ENCODE measurements around the gene TMEM156.
"Not testable (repeated sequence)": the region's sequence is repeated elsewhere in the genome, so short reads cannot be mapped to it uniquely, and the experiment has no call there.

TMEM156 gene

DNA sequence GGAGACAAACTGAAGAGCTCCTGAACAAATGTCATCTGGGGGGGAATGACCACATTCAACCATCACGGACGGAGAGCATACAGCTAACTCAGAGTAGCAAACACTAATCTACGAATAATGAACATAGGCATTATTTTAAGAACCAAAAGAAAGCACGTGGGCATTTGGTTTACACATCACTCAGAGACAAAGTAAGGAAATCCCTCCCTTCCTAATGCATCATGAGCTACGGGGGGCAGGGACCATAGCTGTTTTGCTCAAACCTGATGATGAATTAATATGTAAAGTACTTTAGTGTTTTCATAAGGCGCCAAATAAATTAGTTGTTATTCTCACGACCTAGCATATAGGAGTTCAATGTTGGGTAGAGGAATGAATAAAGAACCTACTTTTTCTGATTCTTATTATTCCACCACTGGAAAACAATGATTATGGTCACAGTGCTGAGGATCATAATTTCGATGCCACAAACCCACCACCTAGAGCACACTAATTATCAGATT, 11.7 kb upstream of the TMEM156 start:
- DNase-seq (ENCODE audit: low read depth, low spot score), result no peak

DNA sequence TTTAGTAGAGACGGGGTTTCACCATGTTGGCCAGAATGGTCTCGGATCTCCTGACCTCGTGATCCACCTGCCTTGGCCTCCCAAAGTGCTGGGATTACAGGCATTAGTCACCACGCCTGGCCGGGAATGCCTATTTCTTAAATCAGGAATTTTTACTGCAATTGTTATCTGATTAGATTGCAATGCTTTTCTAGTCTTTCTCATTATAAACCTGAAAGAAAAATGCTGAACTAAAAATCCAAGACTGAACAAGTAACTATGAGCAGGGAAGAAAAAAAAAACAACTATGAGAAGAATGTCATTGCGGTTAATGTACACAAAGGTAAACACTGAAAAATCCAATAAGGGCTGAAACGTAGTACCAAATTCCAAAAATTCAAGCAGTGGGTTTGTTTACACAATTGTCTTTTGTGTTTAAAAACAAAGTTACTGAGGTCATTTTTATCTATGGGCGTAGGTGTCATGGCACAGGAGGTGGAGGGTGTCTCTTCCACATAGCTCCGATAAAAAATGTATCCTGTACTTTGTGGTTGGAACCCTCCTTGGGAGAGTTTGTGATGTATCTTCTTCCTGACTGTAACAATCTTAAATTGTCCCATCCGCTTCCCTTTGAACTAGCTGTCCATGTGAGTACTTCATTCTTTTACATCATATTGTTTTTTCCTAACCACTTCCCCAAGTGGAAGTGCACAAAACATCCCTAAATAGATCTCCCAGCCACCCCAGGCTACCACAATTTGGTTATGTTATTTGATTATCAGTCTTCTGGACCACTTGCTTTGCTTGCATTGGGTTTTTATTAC, 11.1 kb upstream of the TMEM156 start:
- no peak for DNase-seq (ENCODE audit: low read depth, low spot score)

DNA sequence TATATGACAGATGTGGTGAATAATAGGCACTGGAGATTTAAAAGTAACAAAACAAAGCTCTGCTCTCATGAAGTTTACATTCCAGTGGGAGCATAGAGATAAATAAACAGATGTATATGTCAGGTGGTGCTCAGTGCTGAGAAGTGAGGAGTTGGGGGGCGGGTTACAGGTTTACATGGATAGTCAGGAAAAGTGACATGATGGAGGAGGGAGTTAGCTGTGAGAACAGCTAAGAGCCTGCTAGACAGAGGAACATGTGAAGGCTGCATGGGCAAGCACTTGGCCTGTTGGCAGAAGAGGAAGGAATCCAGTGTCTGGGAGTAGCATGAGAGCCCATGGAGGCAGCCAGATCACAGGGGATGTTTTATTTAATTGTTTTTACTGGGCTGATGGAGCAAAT, 10.2 kb upstream of the TMEM156 start:
- no peak for DNase-seq (ENCODE audit: low read depth, low spot score)

DNA sequence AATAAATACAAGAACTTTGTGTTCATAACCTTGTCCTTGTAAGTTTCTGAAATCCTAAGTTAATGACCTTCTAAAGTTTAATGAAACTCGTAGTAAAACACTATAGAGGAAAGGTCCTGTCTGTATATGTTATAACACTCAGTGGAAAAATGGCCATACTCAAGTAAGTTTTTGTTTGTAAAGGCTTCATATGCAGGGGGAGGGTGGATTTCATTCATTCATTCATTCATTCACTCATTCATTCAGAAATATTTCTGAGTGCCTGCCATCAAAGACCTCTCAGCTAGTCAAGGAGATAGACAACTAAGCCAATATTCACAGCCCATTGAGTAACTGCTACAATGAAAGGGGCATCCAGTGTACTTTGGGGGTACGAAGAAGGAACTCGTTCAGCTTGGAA, 6.9 kb upstream of the TMEM156 start:
- no peak for DNase-seq (ENCODE audit: low read depth, low spot score)

DNA sequence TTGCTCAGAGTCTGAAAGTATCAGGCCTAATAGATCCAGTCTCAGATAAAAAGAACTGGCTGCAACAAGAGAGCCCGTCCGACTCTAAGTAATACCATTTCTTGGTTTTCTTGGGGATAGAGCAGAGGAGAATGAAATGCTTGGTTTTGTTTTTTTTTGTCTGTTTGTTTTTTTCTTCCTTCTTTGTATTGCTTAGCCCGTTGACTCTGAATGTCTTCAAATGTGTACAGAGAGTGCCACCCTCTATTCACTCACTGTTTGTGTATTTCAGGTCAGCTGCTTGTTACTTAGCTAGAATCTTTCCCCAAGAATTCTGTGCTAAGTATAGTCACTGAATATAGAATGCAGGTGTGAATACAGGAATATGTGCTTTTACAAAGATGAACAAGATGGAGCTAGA, 5.7 kb upstream of the TMEM156 start:
- DNase-seq (ENCODE audit: low read depth, low spot score), result no peak

DNA sequence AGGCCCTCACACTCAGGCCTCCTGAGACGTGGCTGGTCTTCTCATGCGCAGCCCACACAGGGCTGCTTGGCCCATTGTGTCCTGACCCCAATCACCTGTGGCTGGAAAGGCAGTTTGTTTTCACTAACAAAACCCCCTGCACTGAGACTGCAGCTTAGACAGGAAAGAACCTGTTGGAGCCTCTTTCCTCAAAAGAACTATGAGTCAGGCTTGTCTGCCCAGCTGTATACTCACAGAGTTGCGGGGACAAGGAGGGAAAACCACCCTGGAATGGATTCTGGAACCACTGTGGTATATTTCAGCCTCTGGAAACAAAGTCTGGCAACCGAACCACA, 5.2 kb upstream of the TMEM156 start:
- DNase-seq (ENCODE audit: low read depth, low spot score), result no peak

DNA sequence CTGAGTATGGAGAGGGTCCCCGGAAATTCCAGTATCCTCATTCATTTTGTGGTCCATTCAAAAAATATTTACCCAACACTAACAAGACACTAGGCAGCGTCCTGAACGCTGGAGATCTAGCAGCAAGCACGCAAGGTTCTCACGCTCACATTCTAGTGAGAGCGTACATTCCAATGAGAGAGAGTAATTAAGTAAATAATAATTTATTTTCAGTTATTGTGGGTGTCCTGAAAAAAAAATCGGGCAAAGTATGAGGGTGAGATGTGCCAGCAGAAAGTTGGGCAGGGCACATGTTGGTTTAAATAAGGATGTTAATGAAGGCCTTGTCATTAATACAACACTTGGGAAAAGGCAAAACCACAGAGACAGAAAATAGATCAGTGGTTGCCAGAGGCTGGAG, 4.0 kb upstream of the TMEM156 start:
- no peak for DNase-seq (ENCODE audit: low read depth, low spot score)

DNA sequence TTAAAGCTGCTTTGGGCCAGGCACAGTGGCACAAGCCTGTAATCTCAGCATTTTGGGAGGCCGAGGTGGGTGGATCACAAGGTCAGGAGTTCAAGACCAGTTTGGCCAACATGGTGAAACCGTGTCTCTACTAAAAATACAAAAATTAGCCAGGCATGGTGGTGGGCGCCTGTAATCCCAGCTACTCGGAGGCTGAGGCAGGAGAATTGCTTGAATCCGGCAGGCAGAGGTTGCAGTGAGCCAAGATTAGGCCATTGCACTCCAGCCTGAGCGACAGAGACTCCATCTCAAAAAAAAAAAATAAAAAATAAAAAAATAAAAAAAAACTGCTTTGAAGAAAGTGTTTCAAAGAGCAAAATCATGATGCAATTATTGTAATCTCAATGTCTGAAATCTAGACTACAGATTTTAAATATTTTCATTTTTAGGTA, 604 bp downstream of the TMEM156 start:
- not testable (repeated sequence) for DNase-seq (ENCODE audit: low read depth, low spot score)

DNA sequence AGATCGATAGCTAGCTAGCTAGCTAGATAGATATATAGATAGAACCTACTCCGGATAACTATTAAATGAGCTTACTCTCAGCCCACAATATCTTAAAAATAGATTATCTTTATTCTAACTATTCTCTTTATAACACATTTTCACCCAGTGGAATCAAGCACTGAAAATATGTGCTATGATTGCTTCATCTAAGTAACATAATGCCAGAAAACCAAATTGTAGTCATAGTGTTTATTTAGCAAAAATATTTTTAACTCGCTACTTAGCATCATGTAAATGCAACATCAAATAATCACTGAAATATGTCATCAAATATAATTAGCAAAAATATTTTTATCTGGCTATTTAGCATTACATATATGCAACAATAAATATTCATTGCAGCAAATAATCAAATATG, 1.5 kb downstream of the TMEM156 start:
- no peak for DNase-seq (ENCODE audit: low read depth, low spot score)

DNA sequence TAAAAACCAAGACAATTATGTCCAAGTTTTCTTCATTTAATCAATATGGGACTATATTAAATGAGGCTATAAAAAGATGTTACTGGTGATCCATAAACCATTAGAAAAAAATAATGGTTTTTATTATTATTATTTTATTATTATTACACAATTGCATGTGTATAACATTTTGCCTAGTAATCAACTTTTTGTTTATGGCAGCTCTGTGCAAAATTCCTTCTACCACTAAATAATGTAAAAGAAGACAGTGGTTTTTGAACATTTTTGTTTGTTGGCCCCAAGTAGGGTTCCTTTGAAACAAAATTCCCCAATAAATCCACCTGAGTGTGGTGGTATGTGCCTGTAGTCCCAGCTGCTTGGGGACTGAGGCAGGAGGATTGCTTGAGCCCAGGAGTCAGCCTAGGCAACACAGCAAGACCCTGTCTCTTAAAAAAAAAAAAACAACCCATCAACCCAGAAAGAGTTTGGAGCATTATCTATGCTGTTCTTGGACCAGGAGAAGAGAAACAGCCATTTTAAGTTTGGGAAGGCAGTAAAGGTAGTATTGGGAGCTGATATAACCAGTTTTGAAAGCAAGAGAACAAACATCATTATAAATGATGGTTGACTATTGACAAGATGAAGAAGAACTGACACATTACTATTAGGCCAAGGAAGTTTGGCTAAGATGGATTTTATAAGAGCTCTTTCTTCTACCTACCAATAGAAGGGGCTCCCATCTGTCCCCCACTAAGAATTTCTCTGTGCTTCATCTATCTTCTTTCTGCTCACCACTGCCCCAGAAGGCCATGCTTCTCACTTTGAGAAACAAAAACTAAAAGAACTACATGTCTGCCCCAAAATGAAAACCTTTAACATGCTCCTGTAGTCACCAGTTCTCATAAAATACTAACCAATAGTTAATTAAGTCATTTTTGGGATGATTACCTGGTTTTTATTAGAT, 2.2 kb downstream of the TMEM156 start:
- no peak for DNase-seq (ENCODE audit: low read depth, low spot score)

DNA sequence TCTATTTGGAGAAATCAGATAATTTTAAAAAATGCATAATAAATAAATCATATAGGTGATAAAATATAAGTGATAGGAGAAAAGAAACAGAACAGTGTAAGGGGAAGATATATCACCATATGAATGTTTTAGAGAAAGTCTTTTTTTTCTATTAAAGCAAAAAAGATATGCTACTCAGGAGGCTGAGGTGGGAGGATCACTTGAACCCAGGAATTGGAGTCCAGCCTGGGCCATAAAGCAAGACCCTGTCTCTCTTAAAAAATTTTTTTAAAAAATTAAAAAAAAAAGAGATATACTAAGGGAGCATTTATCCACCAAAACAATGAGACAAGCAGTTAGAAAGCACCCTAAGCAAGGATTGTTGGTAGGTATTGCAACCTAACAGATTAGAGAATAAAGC, 6.1 kb downstream of the TMEM156 start:
- DNase-seq (ENCODE audit: low read depth, low spot score), result no peak

DNA sequence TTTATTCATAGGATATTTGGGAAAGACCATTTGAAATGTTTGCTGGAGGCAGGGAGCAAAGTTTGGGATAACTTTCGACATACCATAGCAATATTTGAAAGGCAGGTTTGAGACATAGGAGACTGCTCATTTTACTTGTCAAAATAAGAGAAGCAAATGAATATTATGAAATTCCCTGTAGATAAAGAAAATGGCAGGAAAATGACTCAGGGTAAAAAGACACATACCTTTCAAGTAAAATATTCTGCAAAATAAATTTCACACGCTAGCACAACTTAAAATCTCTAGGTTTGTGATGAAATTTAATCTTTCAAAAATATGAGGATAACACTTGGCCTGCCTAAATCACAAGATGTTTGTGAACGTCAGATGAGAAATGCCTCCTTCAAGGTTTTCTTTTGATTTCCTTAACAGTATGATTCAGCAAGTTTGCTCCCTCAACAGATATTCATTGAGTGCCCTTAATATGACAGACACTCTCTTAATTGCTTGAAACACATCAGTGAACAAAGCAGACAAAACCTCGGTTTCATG, 6.6 kb downstream of the TMEM156 start:
- no peak for DNase-seq (ENCODE audit: low read depth, low spot score)

DNA sequence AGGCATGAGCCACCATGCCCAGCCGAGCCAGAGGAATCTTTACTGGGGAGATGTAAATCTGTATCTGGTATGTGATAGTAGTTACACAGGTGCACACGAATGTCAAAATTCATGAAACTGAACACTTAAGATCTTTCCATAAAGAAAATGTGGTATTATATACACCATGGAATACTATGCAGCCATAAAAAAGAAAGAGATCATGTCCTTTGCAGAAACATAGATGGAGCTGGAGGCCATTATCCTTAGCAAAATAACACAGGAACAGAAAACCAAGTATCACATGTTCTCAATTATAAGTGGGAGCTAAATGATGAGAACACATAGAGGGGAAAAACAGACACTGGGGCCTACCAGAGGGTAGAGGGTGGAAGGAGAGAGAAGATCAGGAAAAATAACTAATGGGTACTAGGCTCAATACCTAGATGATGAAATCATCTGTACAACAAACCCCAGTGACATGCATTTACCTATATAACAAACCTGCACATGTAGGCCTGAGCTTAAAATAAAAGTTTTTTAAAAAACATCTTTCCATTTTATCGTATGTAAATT, 7.8 kb downstream of the TMEM156 start:
- DNase-seq (ENCODE audit: low read depth, low spot score), result no peak

DNA sequence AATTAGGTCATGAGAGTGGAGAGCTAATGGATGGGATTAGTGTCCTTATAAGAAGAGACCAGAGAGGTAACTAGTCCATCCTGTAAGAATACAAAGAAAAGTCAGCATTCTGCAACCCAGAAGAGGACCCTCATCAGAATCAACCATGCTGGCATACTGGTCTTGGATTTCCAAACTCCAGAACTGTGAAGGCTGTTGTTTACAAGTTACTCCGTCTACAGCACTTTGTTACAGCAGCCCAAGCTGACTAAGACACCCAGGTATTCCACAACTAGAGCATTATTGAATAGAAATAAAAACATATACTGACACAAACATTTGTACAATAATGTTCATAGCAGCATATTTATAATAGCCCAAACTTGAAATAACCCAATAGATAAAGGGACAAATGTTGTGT, 9.2 kb downstream of the TMEM156 start:
- no peak for DNase-seq (ENCODE audit: low read depth, low spot score)

DNA sequence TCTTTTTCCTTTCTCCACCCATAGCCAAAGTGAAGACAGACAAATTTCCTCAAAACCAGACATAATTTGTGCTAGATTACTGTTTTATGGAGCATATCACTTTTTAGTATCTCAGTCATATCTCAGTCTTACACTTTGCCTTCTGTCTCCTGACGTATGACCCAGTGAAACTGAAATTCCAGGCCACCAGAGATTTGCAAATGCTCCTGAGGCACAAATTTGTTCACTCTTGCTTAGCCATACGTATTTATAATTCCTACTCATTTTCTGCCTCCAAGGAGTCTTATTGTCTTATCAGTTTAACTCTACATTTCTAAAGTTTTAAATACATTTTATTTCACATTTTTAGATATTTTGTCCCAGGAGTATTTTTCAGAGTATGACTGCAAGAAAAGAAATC, 10.0 kb downstream of the TMEM156 start:
- DNase-seq (ENCODE audit: low read depth, low spot score), result no peak

DNA sequence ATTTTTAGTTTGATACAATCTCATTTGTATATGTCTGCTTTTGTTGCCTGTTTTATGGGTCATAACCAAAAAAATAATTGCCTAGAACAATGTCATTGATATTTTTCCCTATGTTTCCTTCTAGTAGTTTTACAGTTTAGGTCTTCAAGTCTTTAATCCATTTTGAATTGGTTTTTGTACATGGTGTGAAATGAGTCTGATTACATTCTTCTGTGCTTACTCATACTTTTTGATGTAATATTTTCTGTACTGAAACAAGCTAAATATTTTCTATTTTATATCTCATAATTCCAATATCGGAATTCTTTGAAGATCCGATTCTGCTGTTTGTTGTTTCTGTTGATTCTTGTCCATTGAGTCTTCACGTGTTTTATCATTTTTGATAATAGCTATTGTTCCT, 10.6 kb downstream of the TMEM156 start:
- no peak for DNase-seq (ENCODE audit: low read depth, low spot score)

DNA sequence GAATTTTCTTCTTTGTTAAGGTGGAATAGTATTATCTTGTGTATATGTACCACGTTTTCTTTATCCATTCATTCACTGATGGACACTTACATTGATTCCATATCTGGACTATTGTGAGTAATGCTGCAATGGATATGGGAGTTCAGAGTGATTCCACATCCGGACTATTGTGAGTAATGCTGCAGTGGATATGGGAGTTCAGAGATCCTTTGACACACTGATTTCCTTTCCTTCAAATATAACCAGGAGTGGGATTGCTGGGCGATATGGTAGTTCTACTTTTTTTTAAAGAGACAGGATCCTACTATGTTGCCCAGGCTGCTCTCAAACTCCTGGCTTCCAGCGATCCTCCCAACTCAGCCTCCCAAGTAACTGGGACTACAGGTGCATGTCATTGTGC, 12.1 kb downstream of the TMEM156 start:
- DNase-seq (ENCODE audit: low read depth, low spot score), result no peak

DNA sequence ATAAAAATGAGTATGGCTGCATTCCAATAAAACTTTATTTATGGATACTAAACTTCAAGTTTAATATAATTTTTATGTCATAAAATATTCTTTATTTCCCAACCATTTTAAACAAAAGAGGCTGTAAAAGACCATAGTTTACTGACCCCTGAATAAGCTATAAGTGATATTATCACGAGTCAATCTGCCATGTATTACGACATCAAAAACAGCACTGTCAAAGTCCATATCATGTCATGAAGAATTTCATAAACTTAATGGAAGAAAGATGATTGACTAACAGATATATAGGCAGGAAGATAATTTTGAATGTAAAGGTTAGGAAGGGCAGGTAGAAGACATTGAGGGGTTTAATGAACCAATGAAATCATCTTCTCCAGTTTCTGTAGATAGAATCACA, 18.2 kb downstream of the TMEM156 start:
- no peak for DNase-seq (ENCODE audit: low read depth, low spot score)

DNA sequence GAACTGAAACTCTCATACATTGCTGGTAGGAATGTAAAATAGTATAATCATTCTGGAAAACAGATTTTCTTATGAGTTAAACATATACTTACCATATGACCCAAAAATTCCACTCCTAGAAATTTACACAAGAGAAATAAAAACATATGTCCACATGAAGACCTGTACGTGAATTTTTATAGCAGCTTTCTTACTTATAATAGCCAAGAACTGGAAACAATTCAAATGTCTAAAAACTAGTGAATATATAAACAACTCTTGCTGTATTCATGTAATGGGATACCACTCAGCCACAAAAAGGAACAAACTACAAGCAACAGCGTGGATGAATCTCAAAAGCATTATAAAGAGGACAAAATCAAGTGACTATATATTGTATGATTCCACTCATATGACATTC, 27.5 kb downstream of the TMEM156 start:
- no peak for DNase-seq (ENCODE audit: low read depth, low spot score)

DNA sequence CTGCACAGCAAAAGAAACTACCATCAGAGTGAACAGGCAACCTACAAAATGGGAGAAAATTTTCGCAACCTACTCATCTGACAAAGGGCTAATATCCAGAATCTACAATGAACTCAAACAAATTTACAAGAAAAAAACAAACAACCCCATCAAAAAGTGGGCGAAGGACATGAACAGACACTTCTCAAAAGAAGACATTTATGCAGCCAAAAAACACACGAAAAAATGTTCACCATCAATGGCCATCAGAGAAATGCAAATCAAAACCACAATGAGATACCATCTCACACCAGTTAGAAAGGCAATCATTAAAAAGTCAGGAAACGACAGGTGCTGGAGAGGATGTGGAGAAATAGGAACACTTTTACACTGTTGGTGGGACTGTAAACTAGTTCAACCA, 30.2 kb downstream of the TMEM156 start:
- not testable (repeated sequence) for DNase-seq (ENCODE audit: low read depth, low spot score)

DNA sequence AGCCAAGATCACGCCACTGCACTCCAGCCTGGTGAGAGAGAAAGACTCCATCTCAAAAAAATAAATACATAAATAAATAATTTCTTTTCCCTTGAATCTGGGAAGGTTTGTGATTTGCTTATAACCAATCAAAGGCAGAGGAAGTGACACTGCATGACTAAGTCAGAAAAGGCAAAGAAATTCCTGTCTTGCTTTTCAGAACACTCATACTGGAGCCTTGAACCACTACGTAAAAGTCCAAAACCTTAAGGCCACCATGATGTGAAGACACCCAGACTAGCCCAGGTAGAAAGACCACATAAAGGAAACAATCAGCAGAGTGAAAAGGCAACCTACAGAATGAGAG, 36.6 kb downstream of the TMEM156 start:
- DNase-seq (ENCODE audit: low read depth, low spot score), result no peak

DNA sequence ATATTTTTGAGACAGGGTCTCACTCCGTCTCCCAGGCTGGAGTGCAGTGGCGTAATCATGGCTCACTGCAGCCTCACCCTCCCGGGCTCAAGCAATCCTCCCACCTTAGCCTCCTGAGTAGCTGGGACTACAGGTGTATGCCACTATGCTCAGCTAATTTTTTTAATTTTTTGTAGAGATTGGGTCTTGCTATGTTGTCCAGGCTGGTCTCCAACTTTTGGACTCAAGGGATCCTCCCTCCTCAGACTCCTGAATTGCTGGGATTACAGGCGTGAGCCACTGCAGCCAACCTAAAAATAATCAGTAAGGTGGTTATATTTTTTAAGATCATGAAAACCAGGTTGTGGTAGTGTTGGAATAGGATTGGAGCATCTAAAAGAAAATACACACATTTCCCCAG, 38.1 kb downstream of the TMEM156 start:
- no peak for DNase-seq (ENCODE audit: low read depth, low spot score)

Data from activated naive CD8-positive, alpha-beta T cell treated with anti-CD3 and anti-CD28 coated beads, Interleukin-2, amount 50 U/mL, for 16 hours (primary cell).